Psoas muscle (tissue), 8 donors: ENCODE measurements around the gene APOL5. TPM values are rescaled to one million over a fixed set of nuclear protein-coding genes. Genes with fewer than 3 reads are reported as not detected.

ENCODE experiments used
- ATAC-seq, 4 donors: fragments of 200-7000 bp; cut with Tn5 transposase; one replicate each; pipeline ENCODE4 v1.9.1; 2020; ENCODE audit warnings: moderate library complexity in 3 of 4, mild to moderate bottlenecking in 2 of 4
- DNase-seq, 2 donors: peaks; one replicate each; pipeline ENCODE4 v3.0.0-alpha.2; 2020
- H3K27ac ChIP-seq: fragments of 200-600 bp; one replicate; pipeline ENCODE4 v1.8.0; 2022
- H3K27me3 ChIP-seq, 3 donors: fragments of 200-600 bp in 1 of 3; one replicate each; pipeline versions ENCODE4 v1.6.1 to v1.8.0; 2013 to 2022; ENCODE audit warnings: low read length in 2 of 3, mild to moderate bottlenecking in 2 of 3, moderate library complexity in 1 of 3; ENCODE audit not compliant: insufficient read depth in 3 of 3
- H3K36me3 ChIP-seq, 2 donors: fragments of 200-600 bp in 1 of 2; one replicate each; pipeline versions ENCODE4 v1.6.1 to v1.8.0; 2013 to 2022; ENCODE audit warnings: low read depth in 1 of 2, mild to moderate bottlenecking in 1 of 2, moderate library complexity in 1 of 2; ENCODE audit not compliant: insufficient read depth in 1 of 2
- H3K4me1 ChIP-seq: fragments of 200-600 bp; one replicate; pipeline ENCODE4 v1.8.0; 2022
- H3K4me3 ChIP-seq: fragments of 200-600 bp; one replicate; pipeline ENCODE4 v1.8.0; 2022; ENCODE audit warnings: mild to moderate bottlenecking
- H3K9me3 ChIP-seq: fragments of 200-600 bp; one replicate; pipeline ENCODE4 v1.8.0; 2022
- WGBS, 3 donors: extraction: QIAGEN DNeasy Blood & Tissue Kit; methylation state at CpG; one replicate each; pipeline versions ENCODE4 v1.1.6 to v1.1.7; 2013; 5-methylcytosine and 5-hydroxymethylcytosine counted together
- intact Hi-C, 2 donors: fragments of 100-400 bp; cut with DNase I; formaldehyde crosslinking; loops; one replicate each; pipeline versions ENCODE4 v1.11.0 to v1.14.2; 2022
- polyA plus RNA-seq, 3 donors: library from polyadenylated mRNA; stranded (reverse); fragments of 200-250 nt; gene quantifications; one replicate each; pipeline ENCODE4 v1.2.3, GENCODE V29; 2013
- total RNA-seq, 4 donors: library from RNA; stranded (reverse); fragmentation: NEBNext Ultra II Directional in 2 of 4; extraction: Animal tissue kit (Norgen Biotek cat#: 25700) in 2 of 4; gene quantifications; one replicate each; pipeline versions ENCODE4 v1.2.1 to v1.2.4, GENCODE V29; 2021 to 2023
- TF ChIP-seq, protein P1 (sequence below): fragments of 200-600 bp; IDR thresholded peaks from one replicate; pipeline ENCODE4 v1.8.0; 2022; ENCODE audit warnings: antibody characterized with exemption
- donor health status: healthy with polysubstance abuse.
- donor health status: DM: no; HTN: no; CAD: no; lungs with moderate emphysema.
- donor health status: Bipolar disorder and iron deficiency.
- donor health status: healthy.
- donor health status: DM: yes; HTN: yes; CAD: no.
- donor health status: DM: no; HTN: no; CAD: no.
- donor health status: DM: no; HTN: no; CAD: no.
- donor health status: DM: yes; HTN: yes; CAD: no.

The APOL5 gene
- total and polyA plus RNA-seq, 7 donors, result 0.04 to 0.45 (median 0.10) TPM; not detected in 3

DNA sequence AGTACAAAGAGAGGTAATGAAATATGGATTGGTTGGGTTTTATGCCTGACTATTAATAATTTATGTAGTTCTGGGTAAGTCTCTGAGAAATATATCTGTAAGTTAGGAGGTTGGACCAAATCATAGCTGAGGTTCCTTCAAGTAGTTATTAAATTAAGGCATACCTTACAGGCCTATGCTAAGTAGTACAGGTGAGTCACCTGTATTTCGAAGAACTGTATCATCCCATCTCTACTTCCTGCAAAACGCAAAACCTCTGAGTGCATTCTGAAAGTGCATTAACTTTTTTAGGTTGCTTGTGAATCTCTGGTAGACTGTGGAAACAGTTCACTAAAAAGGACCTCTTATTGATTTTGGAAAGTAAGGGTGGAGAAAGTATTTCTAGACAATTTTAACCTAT, 37.1 kb downstream of the APOL5 start:
- Histone ChIP-seq H3K36me3 (peaks cover 0 to 59% of the 10 kb centered on the region in 2 donors), H3K9me3 (no peaks in the 10 kb centered on the region), H3K4me3 (no peak overlapping the region), H3K4me1 (peaks cover 6% of the 10 kb centered on the region), H3K27ac (no peak overlapping the region), H3K27me3 (no peaks in the 10 kb centered on the region)
- TF ChIP-seq, protein P1, sequence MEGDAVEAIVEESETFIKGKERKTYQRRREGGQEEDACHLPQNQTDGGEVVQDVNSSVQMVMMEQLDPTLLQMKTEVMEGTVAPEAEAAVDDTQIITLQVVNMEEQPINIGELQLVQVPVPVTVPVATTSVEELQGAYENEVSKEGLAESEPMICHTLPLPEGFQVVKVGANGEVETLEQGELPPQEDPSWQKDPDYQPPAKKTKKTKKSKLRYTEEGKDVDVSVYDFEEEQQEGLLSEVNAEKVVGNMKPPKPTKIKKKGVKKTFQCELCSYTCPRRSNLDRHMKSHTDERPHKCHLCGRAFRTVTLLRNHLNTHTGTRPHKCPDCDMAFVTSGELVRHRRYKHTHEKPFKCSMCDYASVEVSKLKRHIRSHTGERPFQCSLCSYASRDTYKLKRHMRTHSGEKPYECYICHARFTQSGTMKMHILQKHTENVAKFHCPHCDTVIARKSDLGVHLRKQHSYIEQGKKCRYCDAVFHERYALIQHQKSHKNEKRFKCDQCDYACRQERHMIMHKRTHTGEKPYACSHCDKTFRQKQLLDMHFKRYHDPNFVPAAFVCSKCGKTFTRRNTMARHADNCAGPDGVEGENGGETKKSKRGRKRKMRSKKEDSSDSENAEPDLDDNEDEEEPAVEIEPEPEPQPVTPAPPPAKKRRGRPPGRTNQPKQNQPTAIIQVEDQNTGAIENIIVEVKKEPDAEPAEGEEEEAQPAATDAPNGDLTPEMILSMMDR, result no peak
- ATAC-seq (no peak), DNase-seq (no peak)
- WGBS, 3 donors, result 94 to 98% (median 97%) methylated on average over 2 of the region's 2 CpGs
- intact Hi-C loops, result no loop called here

DNA sequence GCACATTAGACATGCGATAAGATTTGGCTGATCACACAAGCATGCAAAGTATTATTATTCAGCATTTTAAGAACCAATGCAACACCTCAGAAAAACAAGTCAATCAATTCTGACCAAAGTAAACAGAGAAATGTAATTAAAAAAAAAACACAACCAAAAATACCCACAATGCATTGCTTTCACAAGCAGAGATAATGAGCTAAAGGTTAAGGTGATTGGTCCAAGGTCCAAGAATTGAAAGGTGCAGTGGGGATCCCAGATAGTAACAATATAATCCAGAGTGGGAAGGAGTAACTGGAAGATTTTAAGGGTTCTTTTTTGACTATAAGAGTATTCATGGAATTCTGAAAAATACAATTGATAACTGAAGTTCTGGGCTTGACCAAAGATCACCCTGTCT, 39.0 kb downstream of the APOL5 start:
- DNase-seq (no peak), ATAC-seq (no peak)
- peaks cover 0 to 72% of the 10 kb centered on the region in 2 donors for H3K36me3 ChIP-seq
- no peak overlapping the region for H3K4me3 ChIP-seq
- no peak overlapping the region for H3K27ac ChIP-seq
- intact Hi-C loops, result no loop called here
- peaks cover 6% of the 10 kb centered on the region for H3K4me1 ChIP-seq
- TF ChIP-seq, protein P1, result no peak
- H3K27me3 ChIP-seq, result no peaks in the 10 kb centered on the region
- H3K9me3 ChIP-seq, result no peaks in the 10 kb centered on the region
- 98 to 100% (median 98%) methylated on average over 1 of the region's 1 CpG for WGBS, 3 donors

DNA sequence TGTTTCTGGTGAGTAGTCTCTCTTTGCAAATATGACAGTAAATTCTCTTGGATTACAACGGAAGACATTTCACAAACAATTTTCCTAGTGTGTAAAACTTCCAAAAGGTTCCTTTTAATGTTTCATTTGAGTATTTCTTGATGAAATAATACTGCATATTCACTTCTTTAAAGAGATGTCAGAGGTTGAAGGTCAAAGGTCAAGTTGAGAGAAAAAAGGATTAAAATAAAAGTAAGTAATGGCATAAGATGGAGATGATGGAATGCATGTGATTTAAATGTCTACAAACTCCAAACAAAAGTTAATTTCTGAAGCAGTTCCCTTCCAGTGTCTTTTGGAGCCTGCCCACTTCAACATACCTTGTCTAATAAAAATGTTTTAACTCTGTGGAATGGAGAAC, 40.7 kb downstream of the APOL5 start:
- H3K9me3 ChIP-seq, result no peaks in the 10 kb centered on the region
- ATAC-seq, result no peak
- H3K4me3 ChIP-seq, result no peak overlapping the region
- DNase-seq, result no peak
- H3K4me1 ChIP-seq, result no peaks in the 10 kb centered on the region
- H3K27ac ChIP-seq, result no peak overlapping the region
- H3K36me3 ChIP-seq, result peaks cover 0 to 85% of the 10 kb centered on the region in 2 donors
- intact Hi-C loops, result no loop called here
- TF ChIP-seq, protein P1, result no peak
- WGBS, 3 donors, result 71 to 75% (median 71%) methylated on average over 1 of the region's 1 CpG
- H3K27me3 ChIP-seq, result no peaks in the 10 kb centered on the region

DNA sequence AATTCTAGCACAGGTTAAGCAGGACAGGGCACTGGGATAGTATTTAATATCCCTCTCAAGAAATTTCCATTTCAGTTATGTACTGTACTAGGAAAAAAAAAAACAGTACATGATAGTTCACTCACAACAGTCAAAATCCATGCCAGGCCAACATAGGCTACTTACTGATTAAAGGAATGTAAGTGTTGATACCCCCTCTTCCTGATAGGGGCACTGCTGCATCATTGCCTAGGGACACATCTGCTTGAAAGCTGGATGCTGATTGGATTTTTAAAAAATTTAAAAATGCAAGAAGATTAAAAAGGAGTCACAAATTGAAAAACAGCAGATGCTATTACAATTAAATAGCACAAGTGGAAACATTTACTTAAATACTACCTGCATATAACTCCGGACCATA, 43.4 kb downstream of the APOL5 start:
- Histone ChIP-seq H3K27me3 (no peaks in the 10 kb centered on the region), H3K36me3 (peaks cover 0 to 74% of the 10 kb centered on the region in 2 donors), H3K9me3 (no peaks in the 10 kb centered on the region), H3K4me1 (peaks cover 7% of the 10 kb centered on the region), H3K4me3 (no peak overlapping the region), H3K27ac (no peak overlapping the region)
- TF ChIP-seq, protein P1, result peak; percentile 32
- WGBS, 3 donors, result 97 to 100% (median 97%) methylated on average over 1 of the region's 1 CpG
- intact Hi-C loops, result loop anchor here (5.0 kb wide), 2 partner anchors 156 to 161 kb away; no protein-coding TSS in a partner anchor
- ATAC-seq (peak in 2 of 4 donors; percentile 80 to 81), DNase-seq (no peak)
